Prostate gland (tissue), 2 donors: ENCODE measurements around the gene OR11G2. TPM values are rescaled to one million over a fixed set of nuclear protein-coding genes. Genes with fewer than 3 reads are reported as not detected.
A peak's percentile ranks its signal among the peaks of the same experiment; 100 is the strongest.
"Not testable (repeated sequence)": the region's sequence is repeated elsewhere in the genome, so short reads cannot be mapped to it uniquely, and the experiment has no call there.

ENCODE experiments used
- DNase-seq: peaks from one replicate; pipeline ENCODE4 v3.0.0-alpha.2; 2019; ENCODE audit warnings: low spot score
- H3K27ac ChIP-seq, 2 donors: fragments of 200-600 bp; sonication (generic); 2 replicates each; pipeline ENCODE4 v1.5.1; 2017 to 2019
- H3K27me3 ChIP-seq: fragments of 200-600 bp; sonication (generic); replicated peaks from 2 replicates; pipeline ENCODE4 v1.5.1; 2019; ENCODE audit not compliant: insufficient read depth
- H3K36me3 ChIP-seq, 2 donors: fragments of 200-600 bp; sonication (generic); 1 replicate in 1 of 2; 2 replicates in 1 of 2; pipeline versions ENCODE4 v1.5.1 to v1.8.1; 2017 to 2019
- H3K4me1 ChIP-seq: fragments of 200-600 bp; sonication (generic); replicated peaks from 2 replicates; pipeline ENCODE4 v1.5.1; 2019
- H3K4me3 ChIP-seq, 2 donors: fragments of 200-600 bp; sonication (generic); 2 replicates each; pipeline ENCODE4 v1.5.1; 2017 to 2019
- H3K9me3 ChIP-seq: fragments of 200-600 bp; sonication (generic); 2 replicates; pipeline ENCODE4 v1.5.1; 2017
- CTCF ChIP-seq, 4 experiments: fragments of 200-600 bp in 2 of 4; fragments of 450-650 bp in 2 of 4; sonication (generic) in 2 of 4; IDR thresholded peaks; 1 replicate in 3 of 4; 2 replicates in 1 of 4; pipeline ENCODE4 v1.5.1; 2016 to 2019; ENCODE audit warnings: antibody characterized with exemption in 4 of 4, mild to moderate bottlenecking in 2 of 4, moderate library complexity in 2 of 4
- POLR2A ChIP-seq: fragments of 450-650 bp; IDR thresholded peaks from one replicate; pipeline ENCODE4 v1.6.1; 2016; ENCODE audit warnings: antibody characterized with exemption, mild to moderate bottlenecking
- POLR2AphosphoS5 ChIP-seq: sonication (generic); formaldehyde crosslinking; IDR thresholded peaks from one replicate; pipeline ENCODE4 v1.6.1; 2017; ENCODE audit warnings: antibody characterized with exemption
- WGBS: methylation state at CpG from one replicate; pipeline ENCODE4 v1.1.5; 2018; 5-methylcytosine and 5-hydroxymethylcytosine counted together
- intact Hi-C: fragments of 100-400 bp; cut with DNase I; formaldehyde crosslinking; loops from one replicate; pipeline ENCODE4 v1.14.2; 2022
- total RNA-seq, 2 donors: library from RNA; depleted of rRNA; stranded (reverse); fragments of >200 nt; gene quantifications; one replicate each; pipeline ENCODE4 v1.1.0, GENCODE V29; 2016

Gene OR11G2
- total RNA-seq, 2 donors from 2014 or later, result not detected

GRCh38 chr14:20184181-20184580 lies 6.5 kb upstream of the OR11G2 start:
- 56% methylated on average over 5 of the region's 5 CpGs for WGBS
- intact Hi-C loops, result no loop called here

GRCh38 chr14:20191396-20191795 lies 700 bp downstream of the OR11G2 start:
- no peak for DNase-seq
- intact Hi-C loops, result no loop called here
- 49% methylated on average over 3 of the region's 3 CpGs for WGBS
- Histone ChIP-seq H3K27ac (no peak overlapping the region), H3K4me1 (no peaks in the 10 kb centered on the region), H3K4me3 (no peak overlapping the region), H3K27me3 (no peaks in the 10 kb centered on the region), H3K36me3 (no peaks in the 10 kb centered on the region), H3K9me3 (no peaks in the 10 kb centered on the region)
- TF ChIP-seq POLR2AphosphoS5 (no peak), POLR2A (no peak), CTCF (IDR thresholded peaks at IDR 0.05) (no peak)

More at GRCh38 chr14:20184181-20184580, 6.5 kb upstream of the OR11G2 start:
- Histone ChIP-seq H3K4me3 (no peak overlapping the region), H3K9me3 (no peaks in the 10 kb centered on the region), H3K27ac (no peak overlapping the region), H3K4me1 (no peaks in the 10 kb centered on the region), H3K27me3 (no peaks in the 10 kb centered on the region), H3K36me3 (no peaks in the 10 kb centered on the region)
- TF ChIP-seq CTCF (IDR thresholded peaks at IDR 0.05) (no peak), POLR2AphosphoS5 (no peak), POLR2A (no peak)
- no peak for DNase-seq

- H3K4me3 ChIP-seq, result no peak overlapping the region
- TF ChIP-seq CTCF (IDR thresholded peaks at IDR 0.05), result no peak
- TF ChIP-seq POLR2A, result no peak
- no peak for TF ChIP-seq POLR2AphosphoS5
- H3K9me3 ChIP-seq, result no peaks in the 10 kb centered on the region
- H3K27ac ChIP-seq, result no peak overlapping the region
- intact Hi-C loops, result no loop called here
- H3K27me3 ChIP-seq, result no peaks in the 10 kb centered on the region
- H3K4me1 ChIP-seq, result no peaks in the 10 kb centered on the region
- DNase-seq, result no peak
- H3K36me3 ChIP-seq, result no peaks in the 10 kb centered on the region
Observed at GRCh38 chr14:20194101-20194500, 3.4 kb downstream of the OR11G2 start.

GRCh38 chr14:20195170-20195569 lies 4.5 kb downstream of the OR11G2 start:
- H3K27me3 ChIP-seq, intact Hi-C loops, H3K36me3 ChIP-seq, H3K27ac ChIP-seq, H3K4me1 ChIP-seq, H3K9me3 ChIP-seq, H3K4me3 ChIP-seq, DNase-seq: not testable (repeated sequence)
- 74% methylated on average over 6 of the region's 6 CpGs for WGBS

GRCh38 chr14:20195911-20196310 lies 5.2 kb downstream of the OR11G2 start:
- no peaks in the 10 kb centered on the region for H3K9me3 ChIP-seq

More at GRCh38 chr14:20195911-20196310, 5.2 kb downstream of the OR11G2 start:
- TF ChIP-seq POLR2A, result no peak
- peak in 1 of 4 experiments; percentile 19 for TF ChIP-seq CTCF (IDR thresholded peaks at IDR 0.05)
- DNase-seq, result no peak
- 45% methylated on average over 2 of the region's 2 CpGs for WGBS
- Histone ChIP-seq H3K4me1 (no peaks in the 10 kb centered on the region), H3K4me3 (no peak overlapping the region), H3K36me3 (no peaks in the 10 kb centered on the region), H3K27me3 (no peaks in the 10 kb centered on the region), H3K27ac (no peak overlapping the region)
- intact Hi-C loops, result no loop called here
